Inflammatory macrophage treated with lipopolysaccharide for 1 hour (primary cell): ENCODE data around the gene ARHGAP32.
"Not testable (repeated sequence)": the region's sequence is repeated elsewhere in the genome, so short reads cannot be mapped to it uniquely, and the experiment has no call there.

Experiments used
- DNase-seq, 2 donors: peaks; one replicate each; pipeline ENCODE4 v3.0.0-alpha.2; 2020 to 2022

Gene ARHGAP32

DNA sequence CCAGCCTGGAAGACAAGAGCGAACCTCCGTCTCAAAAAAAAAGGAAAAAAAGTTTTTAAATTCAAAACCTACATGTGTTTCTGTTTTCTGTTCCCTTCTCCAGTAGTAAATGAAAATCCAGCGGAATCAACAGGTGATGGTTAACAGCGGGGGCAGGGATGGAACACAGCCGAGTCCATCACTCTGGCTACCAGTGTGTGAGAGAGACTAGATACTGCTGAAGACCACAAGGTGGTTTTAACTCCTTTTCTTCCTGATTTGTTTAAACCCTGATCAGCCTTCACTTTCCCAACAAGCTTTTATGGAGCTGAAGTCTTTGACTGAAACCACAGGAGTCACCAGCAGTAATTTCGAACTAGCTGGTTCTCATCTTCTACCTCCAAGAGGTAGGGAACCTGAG is 3.6 kb upstream of the ARHGAP32 start:
- DNase-seq, result no peak

DNA sequence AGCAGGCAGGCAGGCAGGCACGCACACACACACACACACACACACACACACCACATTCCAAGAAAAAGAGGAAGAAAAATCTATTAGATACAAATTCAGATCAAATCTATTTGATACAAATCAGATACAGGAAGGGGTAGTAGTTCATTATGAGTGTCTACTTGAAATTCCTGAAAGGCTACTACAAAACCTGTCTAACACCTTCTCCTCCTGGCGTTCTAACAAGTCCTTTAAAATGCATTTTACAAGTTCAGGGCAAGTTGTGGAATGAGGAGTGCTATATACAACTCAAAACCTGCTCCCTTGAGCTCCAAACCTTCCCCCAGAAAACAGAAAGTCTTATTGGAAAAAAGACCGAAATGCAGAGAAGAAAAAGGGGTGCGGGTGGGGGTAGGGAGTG is 476 bp downstream of the ARHGAP32 start:
- DNase-seq, result no peak

DNA sequence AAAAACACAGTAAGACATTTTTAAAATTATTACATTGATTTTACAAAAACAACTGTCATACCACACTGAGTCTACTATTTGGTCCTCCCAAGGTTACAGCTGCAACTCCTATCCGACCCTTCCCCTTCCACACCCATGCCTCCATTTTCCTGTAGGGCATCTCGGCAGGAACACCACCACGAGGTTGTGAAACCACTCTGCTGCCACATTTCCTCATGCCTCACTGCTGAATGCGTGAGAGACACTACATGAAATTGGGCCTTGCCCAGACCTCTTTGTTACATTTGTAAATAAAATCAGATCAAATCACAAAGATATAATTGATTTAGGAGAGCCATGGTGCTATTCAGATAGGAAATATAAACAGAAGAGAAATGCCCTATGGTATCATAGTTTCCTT is 2.0 kb downstream of the ARHGAP32 start:
- no peak for DNase-seq

DNA sequence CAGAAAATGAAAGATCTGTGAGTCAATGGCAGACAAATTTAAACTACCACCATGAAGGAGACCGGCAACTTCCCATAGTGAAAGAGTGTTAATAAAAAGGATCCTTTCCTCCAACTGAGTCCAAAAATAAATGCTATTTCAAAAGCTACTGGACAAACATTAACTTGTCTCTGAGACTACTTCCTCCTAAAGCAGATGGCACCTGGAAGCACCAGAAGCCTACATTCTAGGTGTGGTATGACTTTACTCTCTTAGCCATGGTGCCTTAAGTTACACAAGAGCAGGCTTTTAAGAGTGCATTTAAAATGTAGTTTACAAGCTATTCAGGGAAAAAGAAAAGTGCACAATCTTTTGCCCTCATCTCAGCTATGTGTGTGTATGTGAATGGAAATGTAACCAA is 2.5 kb downstream of the ARHGAP32 start:
- DNase-seq, result no peak

DNA sequence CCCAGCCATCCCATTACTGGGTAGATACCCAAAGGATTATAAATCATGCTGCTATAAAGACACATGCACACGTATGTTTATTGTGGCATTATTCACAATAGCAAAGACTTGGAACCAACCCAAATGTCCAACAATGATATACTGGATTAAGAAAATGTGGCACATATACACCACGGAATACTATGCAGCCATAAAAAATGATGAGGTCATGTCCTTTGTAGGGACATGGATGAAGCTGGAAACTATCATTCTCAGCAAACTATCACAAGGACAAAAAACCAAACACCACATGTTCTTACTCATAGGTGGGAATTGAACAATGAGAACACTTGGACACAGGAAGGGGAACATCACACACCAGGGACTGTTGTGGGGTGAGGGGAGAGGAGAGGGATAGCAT is 7.0 kb downstream of the ARHGAP32 start:
- not testable (repeated sequence) for DNase-seq

DNA sequence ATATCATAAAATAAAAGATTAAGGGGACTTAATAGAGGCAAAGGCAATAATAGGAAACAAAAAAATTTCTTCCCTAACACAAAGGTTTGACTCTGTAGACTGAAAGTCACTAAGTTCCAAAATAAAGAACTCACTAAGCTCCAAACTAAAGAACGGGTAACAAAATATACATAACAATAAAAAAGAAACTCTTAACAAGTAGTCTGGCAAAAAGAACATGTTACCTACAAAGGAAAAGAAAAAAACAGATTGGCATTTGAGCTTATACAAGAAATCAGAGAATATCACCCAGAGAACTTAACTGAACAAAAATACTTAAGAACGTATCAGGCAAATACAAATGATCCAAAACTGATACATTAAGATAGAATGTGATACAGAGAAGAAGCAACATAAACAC is 7.5 kb downstream of the ARHGAP32 start:
- DNase-seq, result no peak

DNA sequence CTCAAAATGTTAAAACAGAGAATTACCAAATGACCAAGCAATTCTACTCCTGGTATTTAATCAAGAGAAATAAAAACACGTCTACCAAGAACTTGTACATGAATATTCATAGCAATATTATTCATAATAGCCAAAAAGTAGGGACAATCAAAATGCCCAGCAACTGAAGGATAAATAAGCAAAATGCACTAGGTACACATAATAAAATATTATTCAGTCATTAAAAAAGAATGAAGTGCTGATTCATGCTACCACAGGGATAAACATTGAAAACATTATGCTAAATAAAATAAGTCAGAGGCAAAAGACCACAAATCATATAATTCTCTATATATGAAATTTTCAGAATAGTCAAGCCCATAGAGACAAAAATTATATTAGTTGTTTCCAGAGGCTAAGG is 24.8 kb downstream of the ARHGAP32 start:
- DNase-seq, result no peak

DNA sequence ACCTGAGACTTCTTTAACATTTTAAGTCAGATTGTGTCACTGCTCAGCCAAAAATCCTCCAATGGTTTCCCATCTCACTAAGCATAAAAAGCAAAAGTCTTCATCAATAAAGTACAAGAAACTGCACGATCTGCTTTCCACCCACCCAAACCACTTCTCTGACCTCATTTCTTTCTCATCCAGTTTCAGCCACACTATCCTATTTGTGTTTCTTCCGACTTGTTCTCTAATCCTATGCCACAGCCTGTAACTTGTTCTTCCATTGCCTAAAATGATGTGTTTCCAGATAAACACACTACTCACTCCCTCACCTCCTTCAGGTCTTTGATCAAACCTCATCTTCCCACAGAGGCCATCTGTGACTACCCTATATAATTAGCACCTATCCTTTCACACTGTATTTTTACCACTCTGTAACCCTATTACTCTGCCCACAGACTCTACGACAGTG is 28.4 kb downstream of the ARHGAP32 start:
- DNase-seq, result no peak

DNA sequence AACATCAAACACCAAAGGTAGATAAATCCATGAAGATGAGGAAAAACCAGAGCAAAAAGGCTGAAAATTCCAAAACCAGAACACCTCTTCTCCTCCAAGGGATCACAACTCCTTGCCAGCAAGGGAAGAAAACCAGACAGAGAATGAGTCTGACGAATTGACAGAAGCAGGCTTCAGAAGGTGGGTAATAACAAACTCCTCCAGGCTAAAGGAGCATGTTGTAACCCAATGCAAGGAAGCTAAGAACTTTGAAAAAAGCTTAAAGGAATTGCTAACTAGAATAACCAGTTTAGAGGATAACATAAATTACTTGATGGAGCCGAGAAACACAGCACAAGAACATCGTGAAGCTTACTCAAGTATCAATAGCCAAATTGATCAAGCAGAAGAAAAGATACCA is 35.0 kb downstream of the ARHGAP32 start:
- not testable (repeated sequence) for DNase-seq

DNA sequence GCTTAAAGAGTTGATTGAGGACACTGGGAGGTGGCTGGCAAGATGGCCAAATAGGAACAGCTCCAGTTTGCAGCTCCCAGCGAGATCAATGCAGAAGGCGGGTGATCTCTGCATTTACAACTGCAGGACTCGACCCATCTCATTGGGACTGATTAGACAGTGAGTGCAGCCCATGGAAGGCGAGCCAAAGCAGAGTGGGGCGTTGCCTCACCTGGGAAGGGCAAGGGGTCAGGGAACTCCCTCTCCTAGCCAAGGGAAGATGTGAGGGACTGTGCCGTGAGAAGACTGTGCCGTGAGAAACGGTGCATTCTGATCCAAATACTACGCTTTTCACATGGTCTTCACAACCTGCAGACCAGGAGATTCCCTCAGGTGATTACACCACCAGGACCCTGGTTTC is 36.4 kb downstream of the ARHGAP32 start:
- no peak for DNase-seq

DNA sequence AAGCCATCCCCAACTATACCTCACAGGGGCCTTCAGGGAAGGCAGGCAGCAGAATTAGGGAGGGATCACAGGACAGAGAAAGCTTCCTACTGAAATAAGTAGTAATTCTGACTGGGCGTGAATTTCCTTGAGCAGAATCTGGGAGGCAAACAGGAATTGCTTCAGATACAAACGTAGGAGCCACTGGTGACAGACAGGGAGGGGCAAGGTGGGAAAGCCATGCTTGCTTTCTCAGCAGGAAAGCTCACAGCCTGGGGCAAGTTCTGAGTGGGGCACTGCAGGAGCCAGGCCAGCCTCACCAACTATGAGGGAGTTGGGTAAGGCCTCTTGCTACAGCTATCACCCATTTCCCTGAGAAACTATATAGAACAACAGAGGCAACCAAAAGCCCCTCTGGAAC is 43.6 kb downstream of the ARHGAP32 start:
- DNase-seq, result no peak

DNA sequence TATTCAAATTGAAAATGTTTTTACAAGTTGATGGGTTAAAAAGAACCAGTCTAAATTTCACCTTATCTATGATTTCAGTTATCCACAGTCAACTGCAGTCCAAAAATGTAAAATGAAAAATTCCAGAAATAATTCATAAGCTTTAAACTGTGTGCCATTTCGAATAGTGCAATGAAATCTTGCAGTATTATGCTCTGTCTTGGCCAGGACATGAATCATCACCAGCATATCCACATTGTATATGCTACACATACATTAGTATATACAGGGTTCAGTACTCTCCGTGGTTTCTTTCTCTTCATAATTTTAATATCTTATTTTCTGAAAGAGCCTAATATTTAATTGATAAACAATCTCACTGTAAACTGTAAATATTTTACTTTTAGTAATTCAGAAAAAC is 45.9 kb downstream of the ARHGAP32 start:
- DNase-seq, result no peak

DNA sequence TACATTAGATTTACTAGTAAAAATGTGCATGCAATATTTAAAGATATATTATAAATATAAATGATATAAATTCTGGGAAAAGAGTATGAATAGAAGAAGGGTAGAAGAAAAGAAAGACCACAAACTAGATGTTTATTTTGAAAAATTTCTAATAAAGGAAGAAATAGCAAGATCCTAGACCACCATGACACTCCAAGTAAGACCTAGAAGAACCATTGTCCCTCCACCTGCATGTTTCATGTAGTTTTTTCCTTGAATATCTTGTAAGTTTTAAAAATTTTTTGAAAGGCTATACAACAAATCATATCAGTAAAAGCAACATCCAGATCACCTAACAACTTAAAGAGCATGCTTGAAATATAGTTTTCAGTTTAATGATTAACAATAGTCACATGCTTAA is 46.8 kb downstream of the ARHGAP32 start:
- DNase-seq, result no peak

DNA sequence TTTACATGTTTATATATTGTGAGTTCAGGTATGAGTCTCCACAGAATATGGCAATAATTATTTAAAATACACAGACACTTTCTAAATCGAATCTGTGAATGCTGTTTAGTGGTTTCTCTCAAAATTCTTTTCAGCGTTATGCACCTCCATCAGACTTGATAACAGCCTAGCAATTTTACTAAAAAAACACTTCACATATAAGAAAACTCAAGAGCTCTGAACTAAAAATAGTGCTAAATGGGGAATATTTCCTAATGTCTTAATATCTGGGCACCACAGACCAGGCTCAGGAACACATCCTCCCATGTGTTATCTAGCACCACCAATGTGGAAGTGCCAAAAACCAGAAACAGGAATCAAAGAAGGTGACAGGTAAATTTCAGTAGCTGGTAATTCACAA is 47.9 kb downstream of the ARHGAP32 start:
- no peak for DNase-seq

DNA sequence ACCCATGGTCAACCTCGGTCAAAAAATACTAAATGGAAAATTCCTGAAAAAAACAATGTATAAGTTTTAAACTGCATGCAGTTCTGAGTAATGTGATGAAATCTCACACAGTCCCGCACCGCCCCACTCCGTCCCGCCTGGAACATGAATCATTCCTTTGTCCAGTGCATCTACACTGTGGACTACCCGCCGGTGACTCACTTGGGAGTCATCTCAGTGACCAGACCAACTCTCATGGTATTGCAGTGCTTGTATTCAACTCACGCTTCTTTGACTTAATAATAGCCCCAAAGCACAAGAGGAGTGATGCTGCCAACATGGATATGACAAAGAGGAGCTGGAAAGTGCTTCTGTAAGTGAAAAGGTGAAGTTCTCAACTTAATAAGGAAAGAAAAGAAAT is 48.8 kb downstream of the ARHGAP32 start:
- peak; percentile 65 to 73 for DNase-seq

DNA sequence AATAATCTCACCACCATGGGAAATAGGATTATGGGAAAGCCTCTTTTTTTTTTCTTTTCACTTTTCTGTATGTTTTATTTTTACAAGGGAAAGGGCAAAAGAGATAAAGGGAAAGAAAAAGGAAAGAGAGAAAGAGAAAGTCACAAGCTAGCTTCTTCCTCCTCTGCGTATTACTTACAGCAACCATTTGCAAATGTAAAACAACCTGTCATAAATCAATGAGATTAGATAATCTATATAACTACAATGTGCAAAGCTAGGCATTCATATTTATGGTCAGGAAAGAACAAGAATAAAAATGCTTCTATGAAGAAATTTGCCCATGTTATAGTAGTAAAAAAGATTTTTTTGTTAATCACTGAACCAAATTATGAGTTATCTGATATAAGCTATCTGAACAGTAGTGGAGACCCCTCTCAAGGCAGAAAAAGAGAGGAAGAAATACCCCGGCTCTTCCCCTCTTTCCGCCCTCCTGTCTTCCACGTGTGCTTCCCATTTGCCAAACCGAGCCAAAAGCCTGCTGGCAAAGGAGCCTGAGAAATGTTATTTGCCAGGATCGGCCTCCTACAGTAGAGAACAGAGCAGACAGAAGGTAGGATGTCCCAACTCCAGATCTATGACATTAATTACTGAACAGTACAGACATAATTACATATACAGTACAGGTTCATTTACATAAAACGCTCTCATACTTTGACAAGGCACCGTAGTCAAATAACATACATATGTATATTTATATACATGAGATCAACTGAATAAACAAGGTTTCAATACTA is 50.2 kb downstream of the ARHGAP32 start:
- DNase-seq, result no peak

DNA sequence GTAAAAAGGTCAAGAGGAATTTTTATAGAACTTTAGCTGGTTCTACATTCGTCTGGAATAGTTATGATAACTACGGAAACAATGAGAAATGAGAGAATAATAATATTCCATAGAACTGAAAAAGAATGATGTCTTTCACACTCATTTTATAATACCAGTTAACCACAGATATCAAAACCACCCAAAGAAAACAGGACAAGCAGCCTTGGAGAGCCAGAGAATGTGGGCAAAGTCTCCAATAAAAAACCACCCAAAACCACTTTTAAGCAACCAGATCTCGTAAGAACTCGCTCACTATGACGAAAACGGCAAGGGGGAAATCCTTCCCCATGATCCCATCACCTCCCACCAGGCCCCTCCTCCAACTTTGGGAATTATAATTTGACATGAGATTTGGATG is 60.8 kb downstream of the ARHGAP32 start:
- DNase-seq, result no peak

DNA sequence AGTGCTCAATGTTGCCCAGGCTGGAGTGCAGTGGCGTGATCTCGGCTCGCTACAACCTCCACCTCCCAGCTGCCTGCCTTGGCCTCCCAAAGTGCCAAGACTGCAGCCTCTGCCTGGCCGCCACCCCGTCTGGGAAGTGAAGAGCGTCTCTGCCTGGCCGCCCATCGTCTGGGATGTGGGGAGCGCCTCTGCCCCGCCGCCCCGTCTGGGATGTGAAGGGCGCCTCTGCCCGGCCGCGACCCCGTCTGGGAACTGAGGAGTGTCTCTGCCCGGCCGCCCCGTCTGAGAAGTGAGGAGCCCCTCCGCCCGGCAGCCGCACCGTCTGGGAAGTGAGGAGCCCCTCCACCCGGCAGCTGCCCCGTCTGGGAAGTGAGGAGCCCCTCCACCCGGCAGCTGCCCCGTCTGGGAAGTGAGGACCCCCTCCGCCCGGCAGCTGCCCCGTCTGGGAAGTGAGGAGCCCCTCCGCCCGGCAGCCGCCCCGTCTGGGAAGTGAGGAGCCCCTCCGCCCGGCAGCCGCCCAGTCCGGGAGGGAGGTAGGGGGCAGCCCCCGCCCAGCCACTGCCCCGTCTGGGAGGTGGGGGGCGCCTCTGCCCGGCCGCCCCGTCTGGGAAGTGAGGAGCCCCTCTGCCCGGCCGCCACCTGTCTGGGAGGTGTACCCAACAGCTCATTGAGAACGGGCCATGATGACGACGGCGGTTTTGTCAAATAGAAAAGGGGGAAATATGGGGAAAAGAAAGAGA is 63.1 kb downstream of the ARHGAP32 start:
- DNase-seq, result not testable (repeated sequence)

DNA sequence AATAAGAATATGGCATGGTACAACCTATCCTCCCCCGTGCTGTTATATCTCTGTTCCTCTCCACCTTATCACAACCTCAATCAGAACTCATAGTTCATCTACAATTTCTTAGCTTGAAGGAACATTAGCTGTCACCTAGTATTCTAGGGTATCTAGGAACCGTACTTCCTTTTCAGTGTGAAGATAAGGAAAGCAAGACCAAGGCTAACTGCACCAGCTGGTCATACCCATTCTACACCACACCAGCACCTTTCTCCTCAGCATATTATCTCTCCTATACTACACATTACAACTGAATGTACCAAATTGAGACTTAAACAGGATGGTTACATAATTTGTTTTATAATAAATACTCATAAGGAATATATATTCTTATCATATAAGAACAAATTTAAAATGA is 73.1 kb downstream of the ARHGAP32 start:
- no peak for DNase-seq

DNA sequence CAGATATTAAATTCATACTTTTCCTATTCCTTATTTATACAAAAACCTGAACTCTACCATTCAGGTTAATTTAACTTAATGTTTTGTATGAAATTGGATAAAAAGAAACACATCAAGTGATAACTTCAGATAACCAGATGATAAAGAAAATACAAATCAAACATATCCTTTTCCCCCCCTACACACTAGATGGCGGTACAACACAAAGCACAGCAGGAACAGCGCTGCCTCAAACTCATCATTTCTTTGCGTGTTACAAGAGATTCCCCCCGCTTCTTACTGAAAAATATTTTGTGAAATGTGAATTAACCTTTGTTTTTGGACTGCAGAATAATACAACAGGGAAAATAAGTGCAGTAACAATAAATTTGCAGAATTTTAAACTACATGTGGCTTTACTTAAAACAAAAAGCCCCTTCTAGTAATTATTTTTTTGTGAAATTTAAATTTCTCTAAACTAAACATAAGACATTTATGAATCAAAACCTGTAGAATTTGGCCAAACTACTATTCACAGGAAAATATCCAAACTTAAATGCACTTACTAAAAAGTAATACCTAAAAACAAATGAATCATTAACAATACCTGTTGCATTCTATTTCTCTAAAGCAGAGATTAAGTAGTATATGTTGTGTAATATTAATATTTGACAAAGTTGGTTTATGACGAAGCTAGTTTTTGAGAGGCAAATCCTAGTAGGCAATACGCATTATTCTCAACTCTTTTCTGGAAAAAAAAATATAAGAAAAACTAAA is 74.4 kb downstream of the ARHGAP32 start:
- peak; percentile 26 to 77 for DNase-seq

DNA sequence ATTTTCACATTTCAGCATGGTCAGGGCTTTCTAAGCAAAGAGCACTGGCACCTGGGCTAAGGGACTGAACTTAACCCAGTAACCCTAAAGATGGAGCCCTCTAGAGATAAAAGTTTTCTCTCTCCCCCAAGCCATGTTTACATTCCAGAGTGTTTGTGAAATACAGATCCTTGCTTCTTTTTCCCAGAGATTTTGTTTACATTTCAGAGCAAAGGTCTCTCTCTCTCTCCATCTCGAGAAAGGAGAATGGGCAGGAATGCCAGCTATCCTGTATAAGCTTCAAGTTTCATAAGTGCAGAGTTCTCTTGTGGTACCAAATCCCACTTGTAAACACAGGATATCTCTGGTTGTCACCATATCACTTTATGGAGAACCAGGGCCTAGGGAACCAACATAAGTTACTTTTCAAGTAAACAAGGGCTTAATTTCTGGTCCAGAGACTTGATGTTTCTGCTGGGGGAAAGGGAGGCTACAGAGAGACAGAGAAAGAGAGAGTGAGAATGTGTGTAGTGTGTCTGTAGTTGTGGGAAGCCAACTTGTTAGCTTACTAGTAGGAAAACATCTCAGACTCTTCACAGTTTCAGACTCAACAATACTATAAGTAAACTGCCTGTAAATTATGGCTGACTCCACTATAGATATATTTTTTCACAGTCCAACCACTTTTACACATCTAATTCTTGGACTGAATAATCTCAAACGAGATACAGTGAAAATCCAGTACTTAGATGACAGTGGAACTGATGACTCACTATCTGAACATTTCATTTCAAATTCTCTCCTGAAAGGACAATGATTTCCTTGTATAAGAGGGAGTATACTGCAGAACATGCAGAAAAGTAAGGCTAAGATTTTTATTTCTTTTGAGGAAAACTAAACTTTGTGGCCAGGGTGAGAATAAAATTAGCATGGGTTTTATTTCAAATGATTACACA is 76.2 kb downstream of the ARHGAP32 start:
- DNase-seq, result no peak

DNA sequence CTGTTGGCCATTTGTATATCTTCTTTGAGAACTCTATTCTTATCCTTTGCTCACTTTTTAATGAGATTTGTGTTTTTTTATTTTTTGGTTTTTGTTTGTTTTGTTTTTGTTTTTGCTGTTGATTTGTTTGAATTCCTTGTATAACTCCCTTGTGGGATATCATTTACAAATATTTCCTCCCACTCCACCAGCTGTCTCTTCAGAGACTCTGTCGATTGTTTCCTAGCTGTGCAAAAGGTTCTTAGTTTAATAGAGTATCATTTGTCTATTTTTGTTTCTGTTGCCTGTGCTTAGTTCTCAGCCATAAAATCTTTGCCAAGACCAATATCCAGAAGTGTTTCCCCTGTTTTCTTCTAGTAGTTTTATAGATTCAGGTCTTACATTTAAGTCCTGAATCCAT is 82.4 kb downstream of the ARHGAP32 start:
- DNase-seq, result no peak

DNA sequence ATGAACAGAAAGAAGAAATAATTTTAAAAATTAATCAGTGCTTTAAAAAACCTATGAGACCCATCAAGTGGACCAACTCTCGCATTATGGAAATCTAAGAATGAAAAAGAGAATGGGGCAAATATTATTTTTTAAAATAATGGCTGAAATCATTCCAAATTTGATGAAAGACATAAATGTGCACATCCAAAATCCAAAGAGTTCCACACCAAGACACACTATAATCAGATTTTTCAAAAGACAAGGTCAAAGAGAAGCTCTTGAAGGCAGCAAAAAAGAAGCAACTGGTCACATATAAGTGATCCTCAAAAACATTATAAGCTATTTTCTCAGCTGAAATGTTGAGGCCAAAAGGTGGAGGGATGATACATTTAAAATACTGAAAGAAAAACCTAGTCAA is 85.3 kb downstream of the ARHGAP32 start:
- DNase-seq, result no peak
